PC-3 (cell line): ENCODE data around the gene AUTS2. TPM values are rescaled to one million over a fixed set of nuclear protein-coding genes. Genes with fewer than 3 reads are reported as not detected.

Experiments used
- ATAC-seq: fragments of 200-7000 bp; cut with Tn5 transposase; 2 replicates; pipeline ENCODE4 v1.9.1; 2020; ENCODE audit warnings: mild to moderate bottlenecking, moderate library complexity
- BruUV-seq: library from RNA; stranded (reverse); fragments of 400-500 nt; replicated peaks from 2 replicates; lab custom pipeline; 2021; lab: Mats Ljungman, UMichigan
- CTCF ChIA-PET: fragments of 300-600 bp; sonication (Branson Sonifier 250); formaldehyde crosslinking; loops from one replicate; lab custom pipeline; 2022; ENCODE audit warnings: antibody characterized with exemption; lab: Charles Lee
- POLR2A ChIA-PET: fragments of 300-600 bp; sonication (Branson Sonifier 250); formaldehyde crosslinking; loops from one replicate; lab custom pipeline; 2022; ENCODE audit warnings: antibody characterized with exemption; ENCODE audit not compliant: unreplicated experiment; lab: Charles Lee
- DNase-seq: peaks from one replicate; pipeline ENCODE4 v3.0.0-alpha.2; 2015
- H2AFZ ChIP-seq: fragments of 300-600 bp; sonication (generic); 2 replicates; pipeline ENCODE4 v1.6.0; 2016; ENCODE audit warnings: antibody characterized with exemption, low read length
- H3F3A ChIP-seq: fragments of 300-600 bp; sonication (generic); one replicate; pipeline ENCODE4 v1.6.0; 2017; ENCODE audit warnings: antibody characterized with exemption, low read length, control low read depth, mild to moderate bottlenecking; ENCODE audit not compliant: unreplicated experiment
- H3K27ac ChIP-seq: fragments of 300-600 bp; sonication (generic); 2 replicates; pipeline ENCODE4 v1.5.1; 2016; ENCODE audit warnings: mild to moderate bottlenecking, low read length
- H3K27me3 ChIP-seq: fragments of 300-600 bp; sonication (generic); 2 replicates; pipeline ENCODE4 v1.6.1; 2016; ENCODE audit warnings: low read length, mixed read lengths
- H3K36me3 ChIP-seq: fragments of 300-600 bp; sonication (generic); 2 replicates; pipeline ENCODE4 v1.6.1; 2016; ENCODE audit warnings: low read depth, mixed run types, low read length, mixed read lengths
- H3K4me1 ChIP-seq: fragments of 300-600 bp; sonication (generic); 2 replicates; pipeline ENCODE4 v1.5.1; 2016; ENCODE audit warnings: low read length; ENCODE audit not compliant: insufficient read depth
- H3K4me2 ChIP-seq: fragments of 300-600 bp; sonication (generic); 2 replicates; pipeline ENCODE4 v1.6.0; 2016; ENCODE audit warnings: low read length
- H3K4me3 ChIP-seq: fragments of 300-600 bp; sonication (generic); 2 replicates; pipeline ENCODE4 v1.5.1; 2016; ENCODE audit warnings: mild to moderate bottlenecking, low read length, mixed read lengths
- H3K79me2 ChIP-seq: fragments of 300-600 bp; sonication (generic); 2 replicates; pipeline ENCODE4 v1.6.1; 2017; ENCODE audit warnings: low read length, mixed read lengths
- H3K9ac ChIP-seq: fragments of 300-600 bp; sonication (generic); 2 replicates; pipeline ENCODE4 v1.6.0; 2016; ENCODE audit warnings: mild to moderate bottlenecking, low read length
- H3K9me2 ChIP-seq: fragments of 300-600 bp; sonication (generic); replicated peaks from 2 replicates; pipeline ENCODE4 v1.6.1; 2016; ENCODE audit warnings: mixed run types, low read length, mixed read lengths
- H3K9me3 ChIP-seq: fragments of 300-600 bp; sonication (generic); 2 replicates; pipeline ENCODE4 v1.6.1; 2016; ENCODE audit warnings: low read length, mixed read lengths
- H4K20me1 ChIP-seq: fragments of 300-600 bp; sonication (generic); 2 replicates; pipeline ENCODE4 v1.6.1; 2016; ENCODE audit warnings: low read length, mixed read lengths
- CTCF ChIP-seq: fragments of 300-600 bp; sonication (generic); conservative IDR thresholded peaks from 2 replicates; pipeline ENCODE4 v1.5.1; 2017; ENCODE audit warnings: antibody characterized with exemption, low read depth, mild to moderate bottlenecking, low read length
- EZH2 ChIP-seq: fragments of 300-600 bp; sonication (generic); IDR thresholded peaks from one replicate; pipeline ENCODE4 v1.6.1; 2017; ENCODE audit warnings: antibody characterized with exemption, mild to moderate bottlenecking, low read length; ENCODE audit not compliant: unreplicated experiment
- EZH2phosphoT487 ChIP-seq: fragments of 300-600 bp; sonication (generic); IDR thresholded peaks from 2 replicates; pipeline ENCODE4 v1.6.1; 2018; ENCODE audit warnings: mild to moderate bottlenecking, antibody characterized with exemption, low read length, borderline replicate concordance
- intact Hi-C: fragments of 100-400 bp; cut with micrococcal nuclease; formaldehyde crosslinking; loops from 2 replicates; pipeline ENCODE4 v1.9.0; 2023
- total RNA-seq: library from RNA; depleted of rRNA; stranded (reverse); fragments of >200 nt; gene quantifications from 2 replicates; pipeline ENCODE4 v1.2.3, GENCODE V29; 2014

The AUTS2 gene
- total RNA-seq, 1 experiment from 2014 or later = not detected

GRCh38 chr7:69927461-69927860 is 329.2 kb downstream of the AUTS2 start:
- BruUV-seq = no TSS peak
- no peak overlapping the region for H2AFZ ChIP-seq
- CTCF ChIA-PET = no interaction called here

GRCh38 chr7:69928621-69929020 is 330.3 kb downstream of the AUTS2 start:
- TF ChIP-seq EZH2phosphoT487 (no peak), CTCF (no peak), EZH2 (no peak)
- no peak overlapping the region for H3K4me3 ChIP-seq
- DNase-seq = no peak
- H3K9me2 ChIP-seq = no peaks in the 10 kb centered on the region
- H3K4me2 ChIP-seq = no peak overlapping the region
- H3K4me1 ChIP-seq = no peaks in the 10 kb centered on the region
- ATAC-seq = no peak
- no peaks in the 10 kb centered on the region for H3K27me3 ChIP-seq
- CTCF ChIA-PET = no interaction called here
- H3K27ac ChIP-seq = no peak overlapping the region
- 0 out of 2 replicates have a peak, but pooled peaks cover 3% of the 10 kb centered on the region for H3K9me3 ChIP-seq
- H3K79me2 ChIP-seq = no peaks in the 10 kb centered on the region
- no peaks in the 10 kb centered on the region for H3F3A ChIP-seq
- POLR2A ChIA-PET = no interaction called here
- no peaks in the 10 kb centered on the region for H3K36me3 ChIP-seq
- no TSS peak for BruUV-seq
- intact Hi-C loops = no loop called here
- H2AFZ ChIP-seq = no peak overlapping the region
- H4K20me1 ChIP-seq = no peaks in the 10 kb centered on the region
- no peak overlapping the region for H3K9ac ChIP-seq

More at GRCh38 chr7:69927461-69927860, 329.2 kb downstream of the AUTS2 start:
- Histone ChIP-seq H3F3A (no peaks in the 10 kb centered on the region), H3K9me2 (no peaks in the 10 kb centered on the region), H3K79me2 (no peaks in the 10 kb centered on the region), H3K4me1 (no peaks in the 10 kb centered on the region), H3K9me3 (0 out of 2 replicates have a peak, but pooled peaks cover 3% of the 10 kb centered on the region), H3K9ac (no peak overlapping the region), H4K20me1 (no peaks in the 10 kb centered on the region), H3K4me2 (no peak overlapping the region), H3K27me3 (no peaks in the 10 kb centered on the region), H3K27ac (no peak overlapping the region), H3K36me3 (no peaks in the 10 kb centered on the region), H3K4me3 (no peak overlapping the region)
- no peak for TF ChIP-seq EZH2phosphoT487
- POLR2A ChIA-PET = interaction anchor here (0.6 kb wide), 1 partner anchor 30 kb away, joined by 4 read pairs; no protein-coding TSS in a partner anchor
- intact Hi-C loops = no loop called here
- ATAC-seq (no peak), DNase-seq (no peak)

DNA sequence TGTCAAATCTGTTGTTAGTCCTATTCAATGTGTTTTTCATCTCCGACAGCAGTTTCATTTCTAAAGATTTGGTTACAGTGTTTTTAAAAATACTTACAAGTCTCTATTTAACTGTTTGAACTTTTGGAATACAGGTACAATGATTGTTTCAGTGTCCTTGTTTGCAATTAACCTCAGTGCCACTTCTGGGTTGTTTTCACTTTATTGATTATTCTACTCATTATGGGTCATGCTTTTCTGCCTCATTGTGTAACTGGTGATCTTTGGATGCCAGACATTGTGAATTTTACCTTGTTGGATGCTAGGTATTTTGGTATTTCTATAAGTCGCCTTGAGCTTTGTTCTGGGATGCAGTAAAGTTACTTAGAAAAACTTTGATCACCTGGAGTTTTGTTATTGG is 331.3 kb downstream of the AUTS2 start:
- Histone ChIP-seq H4K20me1 (no peaks in the 10 kb centered on the region), H3K4me1 (no peaks in the 10 kb centered on the region), H3K27ac (no peak overlapping the region), H3K36me3 (no peaks in the 10 kb centered on the region), H3F3A (no peaks in the 10 kb centered on the region), H2AFZ (no peak overlapping the region), H3K9ac (no peak overlapping the region), H3K4me2 (no peak overlapping the region), H3K4me3 (no peak overlapping the region), H3K9me3 (0 out of 2 replicates have a peak, but pooled peaks cover 3% of the 10 kb centered on the region), H3K9me2 (no peaks in the 10 kb centered on the region), H3K79me2 (no peaks in the 10 kb centered on the region), H3K27me3 (no peaks in the 10 kb centered on the region)
- no peak for ATAC-seq
- TF ChIP-seq CTCF = no peak
- TF ChIP-seq EZH2phosphoT487 = no peak
- TF ChIP-seq EZH2 = no peak
- CTCF ChIA-PET = no interaction called here
- DNase-seq = no peak
- POLR2A ChIA-PET = no interaction called here
- intact Hi-C loops = no loop called here
- no TSS peak for BruUV-seq
